Uterus (tissue), 4 donors: Measurements from ENCODE around the gene HNRNPH3. TPM values are rescaled to one million over a fixed set of nuclear protein-coding genes. Genes with fewer than 3 reads are reported as not detected.

ENCODE experiments used
- DNase-seq, 2 donors: peaks; one replicate each; pipeline ENCODE4 v3.0.0-alpha.2; 2019 to 2020
- H3K27ac ChIP-seq, 2 donors: fragments of 200-600 bp; sonication (generic); 1 replicate in 1 of 2; 2 replicates in 1 of 2; pipeline ENCODE4 v1.5.1; 2016 to 2018
- H3K27me3 ChIP-seq, 2 donors: fragments of 200-600 bp; sonication (generic); one replicate each; pipeline ENCODE4 v1.5.1; 2018 to 2019; ENCODE audit warnings: control low read depth in 1 of 2
- H3K36me3 ChIP-seq, 2 donors: fragments of 200-600 bp; sonication (generic); one replicate each; pipeline ENCODE4 v1.5.1; 2019; ENCODE audit warnings: control low read depth in 1 of 2
- H3K4me1 ChIP-seq, 2 donors: fragments of 200-600 bp; sonication (generic); one replicate each; pipeline ENCODE4 v1.5.1; 2018 to 2019; ENCODE audit warnings: control low read depth in 1 of 2
- H3K4me3 ChIP-seq, 2 donors: fragments of 200-600 bp; sonication (generic); 1 replicate in 1 of 2; 2 replicates in 1 of 2; pipeline ENCODE4 v1.5.1; 2018 to 2019; ENCODE audit warnings: mild to moderate bottlenecking in 1 of 2
- H3K9me3 ChIP-seq, 2 donors: fragments of 200-600 bp; sonication (generic); one replicate each; pipeline ENCODE4 v1.5.1; 2019; ENCODE audit warnings: control low read depth in 1 of 2
- POLR2A ChIP-seq, 2 donors: fragments of 450-650 bp; IDR thresholded peaks; one replicate each; pipeline ENCODE4 v1.6.1; 2016; ENCODE audit warnings: antibody characterized with exemption in 2 of 2, mild to moderate bottlenecking in 1 of 2, moderate library complexity in 1 of 2
- intact Hi-C: fragments of 100-400 bp; cut with DNase I; formaldehyde crosslinking; loops from one replicate; pipeline ENCODE4 v1.15.1; 2023; ENCODE audit warnings: low total_unique reads
- total RNA-seq, 4 donors: library from RNA; depleted of rRNA in 3 of 4; stranded (reverse); fragments of >200 nt in 3 of 4; gene quantifications; one replicate each; pipeline versions ENCODE4 v1.1.0 to v1.2.4, GENCODE V29; 2014 to 2023
- TF ChIP-seq, protein P1 (sequence below), 4 experiments: fragments of 200-600 bp in 2 of 4; fragments of 450-650 bp in 2 of 4; sonication (generic) in 2 of 4; IDR thresholded peaks; one replicate each; pipeline ENCODE4 v1.5.1; 2016 to 2019; ENCODE audit warnings: antibody characterized with exemption in 4 of 4, mild to moderate bottlenecking in 2 of 4, moderate library complexity in 1 of 4
- donor health status: DM: yes; HTN: yes; CAD: no.

The HNRNPH3 gene
- total RNA-seq, 4 donors from 2014 or later = 30.0 to 144 (median 63.7) TPM

- H3K27ac ChIP-seq = no peak overlapping the region
- DNase-seq = no peak
- H3K4me3 ChIP-seq = no peak overlapping the region
- no peaks in the 10 kb centered on the region for H3K4me1 ChIP-seq
- H3K27me3 ChIP-seq = no peaks in the 10 kb centered on the region
- intact Hi-C loops = no loop called here
- H3K9me3 ChIP-seq = no peaks in the 10 kb centered on the region
- TF ChIP-seq POLR2A (IDR thresholded peaks at IDR 0.05) = no peak
- TF ChIP-seq, protein P1, sequence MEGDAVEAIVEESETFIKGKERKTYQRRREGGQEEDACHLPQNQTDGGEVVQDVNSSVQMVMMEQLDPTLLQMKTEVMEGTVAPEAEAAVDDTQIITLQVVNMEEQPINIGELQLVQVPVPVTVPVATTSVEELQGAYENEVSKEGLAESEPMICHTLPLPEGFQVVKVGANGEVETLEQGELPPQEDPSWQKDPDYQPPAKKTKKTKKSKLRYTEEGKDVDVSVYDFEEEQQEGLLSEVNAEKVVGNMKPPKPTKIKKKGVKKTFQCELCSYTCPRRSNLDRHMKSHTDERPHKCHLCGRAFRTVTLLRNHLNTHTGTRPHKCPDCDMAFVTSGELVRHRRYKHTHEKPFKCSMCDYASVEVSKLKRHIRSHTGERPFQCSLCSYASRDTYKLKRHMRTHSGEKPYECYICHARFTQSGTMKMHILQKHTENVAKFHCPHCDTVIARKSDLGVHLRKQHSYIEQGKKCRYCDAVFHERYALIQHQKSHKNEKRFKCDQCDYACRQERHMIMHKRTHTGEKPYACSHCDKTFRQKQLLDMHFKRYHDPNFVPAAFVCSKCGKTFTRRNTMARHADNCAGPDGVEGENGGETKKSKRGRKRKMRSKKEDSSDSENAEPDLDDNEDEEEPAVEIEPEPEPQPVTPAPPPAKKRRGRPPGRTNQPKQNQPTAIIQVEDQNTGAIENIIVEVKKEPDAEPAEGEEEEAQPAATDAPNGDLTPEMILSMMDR (IDR thresholded peaks at IDR 0.05) = no peak
- H3K36me3 ChIP-seq = no peaks in the 10 kb centered on the region
Observed at GRCh38 chr10:68365611-68366010, 33.7 kb downstream of the HNRNPH3 start.

DNA sequence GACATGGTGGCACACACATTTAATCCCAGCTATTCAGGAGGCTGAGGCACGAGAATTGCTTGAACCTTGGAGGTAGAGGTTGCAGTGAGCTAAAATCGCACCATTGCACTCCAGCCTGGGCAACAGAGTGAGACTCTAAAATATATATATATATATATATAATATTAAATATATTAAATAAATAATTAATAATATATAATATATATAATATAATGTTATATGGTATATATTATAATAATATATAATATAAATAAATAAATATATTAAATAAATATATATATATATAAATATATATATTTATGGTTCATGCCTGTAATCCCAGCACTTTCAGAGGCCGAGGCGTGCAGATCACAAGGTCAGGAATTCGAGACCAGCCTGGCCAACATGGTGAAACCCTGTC lies 34.7 kb downstream of the HNRNPH3 start:
- DNase-seq = no peak
- intact Hi-C loops = no loop called here
- no peaks in the 10 kb centered on the region for H3K36me3 ChIP-seq

GRCh38 chr10:68367121-68367520 lies 35.3 kb downstream of the HNRNPH3 start:
- no peaks in the 10 kb centered on the region for H3K27me3 ChIP-seq
- H3K4me3 ChIP-seq = no peak overlapping the region
- TF ChIP-seq, protein P1 (IDR thresholded peaks at IDR 0.05) = no peak
- no peak for TF ChIP-seq POLR2A (IDR thresholded peaks at IDR 0.05)
- intact Hi-C loops = no loop called here
- H3K9me3 ChIP-seq = no peaks in the 10 kb centered on the region
- DNase-seq = no peak
- H3K27ac ChIP-seq = no peak overlapping the region
- no peaks in the 10 kb centered on the region for H3K4me1 ChIP-seq
- H3K36me3 ChIP-seq = no peaks in the 10 kb centered on the region

More for the DNA sequence above, 34.7 kb downstream of the HNRNPH3 start:
- no peaks in the 10 kb centered on the region for H3K27me3 ChIP-seq
- no peak overlapping the region for H3K4me3 ChIP-seq
- H3K4me1 ChIP-seq = no peaks in the 10 kb centered on the region
- no peaks in the 10 kb centered on the region for H3K9me3 ChIP-seq
- TF ChIP-seq, protein P1 (IDR thresholded peaks at IDR 0.05) = no peak
- TF ChIP-seq POLR2A (IDR thresholded peaks at IDR 0.05) = no peak
- H3K27ac ChIP-seq = no peak overlapping the region

GRCh38 chr10:68371604-68372003 lies 39.7 kb downstream of the HNRNPH3 start:
- Histone ChIP-seq H3K9me3 (no peaks in the 10 kb centered on the region), H3K4me1 (no peaks in the 10 kb centered on the region)
- intact Hi-C loops = no loop called here

GRCh38 chr10:68385740-68386139 lies 53.9 kb downstream of the HNRNPH3 start:
- H3K27ac ChIP-seq = no peak overlapping the region
- H3K4me3 ChIP-seq = no peak overlapping the region
- H3K36me3 ChIP-seq = no peaks in the 10 kb centered on the region
- intact Hi-C loops = no loop called here
- TF ChIP-seq, protein P1 (IDR thresholded peaks at IDR 0.05) = no peak
- no peak for DNase-seq
- no peaks in the 10 kb centered on the region for H3K27me3 ChIP-seq
- H3K9me3 ChIP-seq = no peaks in the 10 kb centered on the region
- no peaks in the 10 kb centered on the region for H3K4me1 ChIP-seq

More at GRCh38 chr10:68371604-68372003, 39.7 kb downstream of the HNRNPH3 start:
- TF ChIP-seq POLR2A (IDR thresholded peaks at IDR 0.05) = no peak
- TF ChIP-seq, protein P1 (IDR thresholded peaks at IDR 0.05) = no peak
- H3K36me3 ChIP-seq = no peaks in the 10 kb centered on the region
- H3K27ac ChIP-seq = no peak overlapping the region
- DNase-seq = no peak
- no peak overlapping the region for H3K4me3 ChIP-seq
- H3K27me3 ChIP-seq = no peaks in the 10 kb centered on the region

Other genes with a start within 250 kb of the HNRNPH3 start
- not detected for gene MYPN, start 222.6 kb upstream of the HNRNPH3 start, total RNA-seq
- not detected for gene ATOH7, start 100.0 kb upstream of the HNRNPH3 start, total RNA-seq
- 10 to 100 TPM in 1 of 4 donors, 1 to 10 TPM in 2, under 1 TPM in 1; 0.88 to 14.0 (median 7.1) TPM for gene PBLD, start 864 bp downstream of the HNRNPH3 start, total RNA-seq
- gene RUFY2, start 75.2 kb downstream of the HNRNPH3 start, total RNA-seq = 10 to 100 TPM; 24.6 to 58.2 (median 42.3) TPM
- gene DNA2, start 139.9 kb downstream of the HNRNPH3 start, total RNA-seq = 10 to 100 TPM in 1 of 4 donors, 1 to 10 TPM in 1, under 1 TPM in 2; under 0.01 to 20.7 (median 3.7) TPM
- gene SLC25A16, start 195.5 kb downstream of the HNRNPH3 start, total RNA-seq = 100 to 1,000 TPM in 1 of 4 donors, 10 to 100 TPM in 3; 22.9 to 345 (median 33.1) TPM
- gene TET1, start 228.3 kb downstream of the HNRNPH3 start, total RNA-seq = 10 to 100 TPM in 1 of 4 donors, 1 to 10 TPM in 3; 3.5 to 40.3 (median 7.1) TPM